Ishikawa (cell line): ENCODE results near the gene GOLGA1.

Experiments used
- EP300 ChIP-seq: IDR thresholded peaks from 2 replicates; pipeline ENCODE4 v1.6.1; 2012; ENCODE audit warnings: borderline replicate concordance
- TAF1 ChIP-seq: IDR thresholded peaks from 2 replicates; pipeline ENCODE4 v1.6.1; 2012; ENCODE audit warnings: low read depth, mild to moderate bottlenecking

DNA sequence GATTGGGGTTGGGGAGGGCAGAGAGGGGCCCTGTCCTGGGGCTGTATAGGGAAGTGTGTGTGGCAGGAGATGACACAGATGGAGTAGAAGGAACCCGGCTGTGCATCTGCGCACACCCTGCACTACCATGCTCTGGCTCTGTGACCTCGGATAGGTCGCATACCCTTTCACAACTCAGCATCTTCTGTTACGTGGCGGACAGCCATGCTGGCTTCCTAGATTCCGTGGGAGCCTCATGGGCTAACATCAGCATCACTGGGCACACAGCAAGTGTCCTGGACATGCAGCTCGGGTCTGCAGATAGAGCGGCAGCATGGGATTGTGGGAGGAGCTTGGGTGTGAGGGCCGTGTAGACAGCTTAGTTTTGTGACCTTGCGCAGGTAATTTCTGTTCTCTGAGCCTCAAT, 69.7 kb downstream of the GOLGA1 start:
- TF ChIP-seq TAF1, result no peak
- no peak for TF ChIP-seq EP300
